Chondrocyte (in vitro differentiated cells): Measurements from ENCODE around the gene SMC5. TPM values are rescaled to one million over a fixed set of nuclear protein-coding genes. Genes with fewer than 3 reads are reported as not detected.
A peak's percentile ranks its signal among the peaks of the same experiment; 100 is the strongest.

Experiments used
- DNase-seq: peaks from one replicate; pipeline ENCODE4 v3.0.0; 2021; ENCODE audit warnings: mixed read lengths, low spot score
- H3K27ac Mint-ChIP-seq: one replicate; pipeline ENCODE4 v1.8.0; 2021; ENCODE audit warnings: mild to moderate bottlenecking, moderate library complexity, mixed read lengths; ENCODE audit not compliant: unreplicated experiment
- H3K27me3 Mint-ChIP-seq: 2 replicates; pipeline ENCODE4 v1.8.0; 2021; ENCODE audit warnings: low read depth, mixed read lengths
- H3K36me3 Mint-ChIP-seq: 2 replicates; pipeline ENCODE4 v1.8.0; 2021; ENCODE audit warnings: low read depth, mixed read lengths
- H3K4me1 Mint-ChIP-seq: 2 replicates; pipeline ENCODE4 v1.8.0; 2021; ENCODE audit warnings: low read depth, mild to moderate bottlenecking, mixed read lengths
- H3K4me3 Mint-ChIP-seq: one replicate; pipeline ENCODE4 v1.8.0; 2021; ENCODE audit warnings: mild to moderate bottlenecking, moderate library complexity, mixed read lengths; ENCODE audit not compliant: unreplicated experiment
- H3K9me3 Mint-ChIP-seq: 2 replicates; pipeline ENCODE4 v1.8.0; 2021; ENCODE audit warnings: low read depth, mixed read lengths
- total RNA-seq: library from RNA; stranded (reverse); gene quantifications from 3 replicates; pipeline ENCODE4 v1.2.1, GENCODE V29; 2021
- TF ChIP-seq, protein P1 (sequence below): fragments of 200-600 bp; sonication (generic); IDR thresholded peaks from 2 replicates; pipeline ENCODE4 v1.5.0; 2021; ENCODE audit warnings: antibody characterized with exemption, mild to moderate bottlenecking, moderate library complexity

SMC5 gene
- total RNA-seq, 1 donor from 2014 or later: 36.4 TPM

DNA sequence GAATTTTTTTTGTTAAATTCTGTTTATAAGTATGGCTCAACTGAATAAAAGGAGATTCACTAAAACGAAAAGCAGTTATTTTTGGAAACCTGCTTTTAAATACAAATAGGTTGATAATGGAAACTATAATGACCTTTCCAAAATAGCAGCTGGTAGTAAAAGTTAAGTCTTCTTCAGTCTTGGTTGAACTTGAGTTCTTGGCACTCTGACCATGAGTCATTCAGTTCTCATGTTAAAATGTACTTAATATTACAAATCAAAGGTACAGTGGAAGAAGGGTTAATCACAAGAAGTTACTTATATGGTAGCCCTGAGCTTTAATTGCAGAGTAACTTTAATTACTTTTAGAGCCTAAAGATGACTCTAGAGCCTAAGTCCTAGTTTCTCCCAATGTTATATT, 93.6 kb downstream of the SMC5 start:
- TF ChIP-seq, protein P1, sequence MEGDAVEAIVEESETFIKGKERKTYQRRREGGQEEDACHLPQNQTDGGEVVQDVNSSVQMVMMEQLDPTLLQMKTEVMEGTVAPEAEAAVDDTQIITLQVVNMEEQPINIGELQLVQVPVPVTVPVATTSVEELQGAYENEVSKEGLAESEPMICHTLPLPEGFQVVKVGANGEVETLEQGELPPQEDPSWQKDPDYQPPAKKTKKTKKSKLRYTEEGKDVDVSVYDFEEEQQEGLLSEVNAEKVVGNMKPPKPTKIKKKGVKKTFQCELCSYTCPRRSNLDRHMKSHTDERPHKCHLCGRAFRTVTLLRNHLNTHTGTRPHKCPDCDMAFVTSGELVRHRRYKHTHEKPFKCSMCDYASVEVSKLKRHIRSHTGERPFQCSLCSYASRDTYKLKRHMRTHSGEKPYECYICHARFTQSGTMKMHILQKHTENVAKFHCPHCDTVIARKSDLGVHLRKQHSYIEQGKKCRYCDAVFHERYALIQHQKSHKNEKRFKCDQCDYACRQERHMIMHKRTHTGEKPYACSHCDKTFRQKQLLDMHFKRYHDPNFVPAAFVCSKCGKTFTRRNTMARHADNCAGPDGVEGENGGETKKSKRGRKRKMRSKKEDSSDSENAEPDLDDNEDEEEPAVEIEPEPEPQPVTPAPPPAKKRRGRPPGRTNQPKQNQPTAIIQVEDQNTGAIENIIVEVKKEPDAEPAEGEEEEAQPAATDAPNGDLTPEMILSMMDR: no peak
- H3K9me3 Mint-ChIP-seq: no peaks in the 10 kb centered on the region
- DNase-seq: no peak

DNA sequence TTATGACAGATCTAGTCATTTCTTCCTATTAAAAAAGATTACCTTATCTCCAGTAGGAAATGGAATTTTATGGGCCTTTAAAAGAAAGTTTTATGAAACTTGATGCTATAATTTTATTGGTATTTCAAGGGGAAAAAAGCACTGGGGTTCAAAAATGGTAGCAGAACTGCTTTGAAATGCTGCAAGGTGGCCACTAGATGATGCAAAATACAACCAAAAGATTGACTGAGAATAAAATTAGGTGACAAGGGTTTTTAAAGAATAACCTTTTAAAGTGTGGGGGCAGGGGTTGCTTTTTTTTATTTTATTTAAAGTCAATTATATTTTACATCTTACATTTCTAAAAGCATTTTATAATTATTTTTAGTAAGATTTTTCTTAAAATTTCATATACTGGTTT, 94.0 kb downstream of the SMC5 start:
- no peak overlapping the region for H3K4me3 Mint-ChIP-seq
- peak overlapping the region; percentile 17 for H3K27ac Mint-ChIP-seq
- H3K27me3 Mint-ChIP-seq: no peaks in the 10 kb centered on the region
- no peak for DNase-seq
- TF ChIP-seq, protein P1: peak; percentile 78
- peaks cover 16% of the 10 kb centered on the region for H3K36me3 Mint-ChIP-seq
- H3K9me3 Mint-ChIP-seq: no peaks in the 10 kb centered on the region
- peaks cover 24% of the 10 kb centered on the region for H3K4me1 Mint-ChIP-seq

More for the DNA sequence above, 93.6 kb downstream of the SMC5 start:
- H3K27me3 Mint-ChIP-seq: no peaks in the 10 kb centered on the region
- H3K4me1 Mint-ChIP-seq: peaks cover 25% of the 10 kb centered on the region
- H3K4me3 Mint-ChIP-seq: no peak overlapping the region
- peaks cover 17% of the 10 kb centered on the region for H3K36me3 Mint-ChIP-seq
- H3K27ac Mint-ChIP-seq: no peak overlapping the region

DNA sequence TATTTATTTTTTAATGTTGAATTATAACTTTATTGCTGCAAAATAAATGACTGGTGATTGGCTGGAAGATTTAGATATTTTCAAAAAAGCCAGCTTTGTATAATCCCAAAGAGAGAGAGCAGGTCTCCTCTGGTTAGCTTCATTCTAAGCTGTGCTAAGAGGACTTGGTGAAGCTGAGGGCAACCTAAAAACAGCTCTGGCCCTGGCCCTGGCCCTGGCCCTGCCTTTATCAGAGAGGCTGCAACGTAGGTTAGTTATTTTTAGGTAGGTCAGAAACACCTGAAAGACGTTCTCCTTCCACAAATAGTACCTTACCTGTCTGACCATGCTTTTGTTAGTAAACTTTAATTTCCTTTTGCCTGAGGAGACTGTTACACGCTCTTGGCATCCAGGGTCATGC, 97.0 kb downstream of the SMC5 start:
- no peak for DNase-seq
- Mint-ChIP-seq H3K4me3 (no peak overlapping the region), H3K4me1 (peaks cover 17% of the 10 kb centered on the region), H3K9me3 (no peaks in the 10 kb centered on the region), H3K36me3 (peaks cover 16% of the 10 kb centered on the region), H3K27ac (no peak overlapping the region), H3K27me3 (no peaks in the 10 kb centered on the region)
- TF ChIP-seq, protein P1: no peak

DNA sequence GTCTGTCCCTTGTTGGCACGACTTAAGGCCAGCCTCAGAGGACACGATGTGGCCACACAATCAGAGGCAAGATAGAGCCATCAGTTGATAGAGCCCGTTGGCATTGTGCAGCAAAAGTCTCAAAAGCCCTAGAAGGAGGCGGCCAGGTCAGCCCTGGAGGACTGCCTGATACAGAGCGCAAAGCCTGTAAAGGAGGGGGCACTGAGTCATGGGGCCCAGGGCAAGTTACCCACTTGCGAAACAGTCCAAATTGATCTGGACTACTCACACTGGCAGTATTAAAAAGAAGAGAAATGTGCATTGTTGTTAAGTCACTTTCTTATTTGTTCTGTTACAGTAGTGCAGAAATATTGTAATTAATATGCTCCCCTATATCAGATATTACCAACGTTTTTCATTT, 104.2 kb downstream of the SMC5 start:
- Mint-ChIP-seq H3K4me1 (no peaks in the 10 kb centered on the region), H3K27me3 (no peaks in the 10 kb centered on the region), H3K9me3 (peaks cover 4% of the 10 kb centered on the region), H3K27ac (no peak overlapping the region), H3K36me3 (peaks cover 14% of the 10 kb centered on the region), H3K4me3 (no peak overlapping the region)
- no peak for DNase-seq
- TF ChIP-seq, protein P1: no peak

DNA sequence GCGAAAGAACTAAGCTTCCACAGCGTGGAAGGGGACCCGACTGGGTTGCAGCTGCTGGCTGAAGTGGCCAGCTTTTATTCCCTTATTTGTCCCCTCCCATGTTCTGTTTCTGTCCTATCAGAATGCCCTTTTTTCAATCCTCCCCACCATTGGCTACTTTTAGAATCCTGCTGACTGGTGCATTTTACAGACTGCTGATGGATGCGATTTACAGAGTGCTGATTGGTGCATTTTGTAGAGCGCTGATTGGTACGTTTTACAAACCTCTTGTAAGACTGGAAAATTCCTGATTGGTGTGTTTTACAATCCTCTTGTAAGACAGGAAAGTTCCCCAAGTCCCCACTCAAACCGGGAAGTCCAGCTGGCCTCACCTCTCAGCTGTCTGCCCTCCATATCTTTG, 105.0 kb downstream of the SMC5 start:
- no peaks in the 10 kb centered on the region for H3K27me3 Mint-ChIP-seq
- peaks cover 4% of the 10 kb centered on the region for H3K9me3 Mint-ChIP-seq
- no peaks in the 10 kb centered on the region for H3K4me1 Mint-ChIP-seq
- TF ChIP-seq, protein P1: no peak
- H3K4me3 Mint-ChIP-seq: no peak overlapping the region
- no peak overlapping the region for H3K27ac Mint-ChIP-seq
- peaks cover 10% of the 10 kb centered on the region for H3K36me3 Mint-ChIP-seq
- DNase-seq: no peak
